ENCODE data around the gene SRGAP3. TPM values are rescaled to one million over a fixed set of nuclear protein-coding genes. Genes with fewer than 3 reads are reported as not detected.

The SRGAP3 gene
- total and polyA plus RNA-seq, 2 donors (not counting 1 experiment from before 2014, with no cell fraction given), result 0.92 to 12.4 TPM

- no peak for TF ChIP-seq EZH2 (IDR thresholded peaks at IDR 0.05; ENCODE audit: low read length, missing control alignments)
- TF ChIP-seq CTCF (conservative IDR thresholded peaks at IDR 0.05 in 1 of 2, IDR thresholded peaks at IDR 0.05 in 1 of 2; ENCODE audit: low read depth in 1 of 2, low read length in 2 of 2), result no peak
- H3K4me2 ChIP-seq (ENCODE audit: extremely low read depth, insufficient read depth, low read length), result no peak overlapping the region
- H3K4me3 ChIP-seq (replicated peaks in 1 of 4; ENCODE audit: control extremely low read depth in 1 of 4, insufficient read depth in 1 of 4, low read depth in 3 of 4, low read length in 4 of 4), result no peak overlapping the region
Measured at GRCh38 chr3:8964436-8965370, 284.7 kb downstream of the SRGAP3 start.

GRCh38 chr3:8963137-8963853 is 286.2 kb downstream of the SRGAP3 start, which contains the start of gene RAD18:
Gene RAD18, minus strand, starts transcription at chr3:8963472. Its CDS starts 87 bp downstream, at chr3:8963385.
- peaks cover 2% of the 10 kb centered on the region for H3K4me1 ChIP-seq (ENCODE audit: control insufficient read depth, extremely low read depth, insufficient read depth, low read length)
- peak within 1 kb of the TSS; percentile 78 for H3K9ac ChIP-seq (ENCODE audit: insufficient read depth, low read length)
- peak within 1 kb of the TSS; percentile 98 for H2AFZ ChIP-seq (ENCODE audit: low read length)
- H4K20me1 ChIP-seq (ENCODE audit: control insufficient read depth, extremely low read depth, insufficient read depth, low read length), result no peaks in the 10 kb centered on the region
- peak; percentile 86 to 89 for DNase-seq (ENCODE audit: low read depth in 2 of 2)
- peak within 1 kb of the TSS; percentile 98 for H3K4me2 ChIP-seq (ENCODE audit: extremely low read depth, insufficient read depth, low read length)
- H3K79me2 ChIP-seq (ENCODE audit: control insufficient read depth, insufficient read depth, low read length), result peaks cover 42% of the 10 kb centered on the region
- H3K27ac ChIP-seq (ENCODE audit: insufficient read depth, low read length), result peak within 1 kb of the TSS; percentile 90
- no peaks in the 10 kb centered on the region for H3K9me3 ChIP-seq (ENCODE audit: control insufficient read depth, insufficient read depth, low read depth, low read length)
- H3K36me3 ChIP-seq (ENCODE audit: control insufficient read depth, insufficient read depth, low read length), result no peaks in the 10 kb centered on the region
- peak within 1 kb of the TSS; percentile 83 to 97 (median 96) for H3K4me3 ChIP-seq (replicated peaks in 1 of 4; ENCODE audit: control extremely low read depth in 1 of 4, insufficient read depth in 1 of 4, low read depth in 3 of 4, low read length in 4 of 4)
- no peak for TF ChIP-seq CTCF (conservative IDR thresholded peaks at IDR 0.05 in 1 of 2, IDR thresholded peaks at IDR 0.05 in 1 of 2; ENCODE audit: low read depth in 1 of 2, low read length in 2 of 2)
- TF ChIP-seq EZH2 (IDR thresholded peaks at IDR 0.05; ENCODE audit: low read length, missing control alignments), result no peak
- H3K27me3 ChIP-seq (ENCODE audit: control insufficient read depth, insufficient read depth, low read length), result no peaks in the 10 kb centered on the region

More at GRCh38 chr3:8964436-8965370, 284.7 kb downstream of the SRGAP3 start:
- no peaks in the 10 kb centered on the region for H4K20me1 ChIP-seq (ENCODE audit: control insufficient read depth, extremely low read depth, insufficient read depth, low read length)
- H3K79me2 ChIP-seq (ENCODE audit: control insufficient read depth, insufficient read depth, low read length), result peaks cover 35% of the 10 kb centered on the region
- H3K4me1 ChIP-seq (ENCODE audit: control insufficient read depth, extremely low read depth, insufficient read depth, low read length), result peaks cover 2% of the 10 kb centered on the region
- H3K9me3 ChIP-seq (ENCODE audit: control insufficient read depth, insufficient read depth, low read depth, low read length), result no peaks in the 10 kb centered on the region
- DNase-seq (ENCODE audit: low read depth in 2 of 2), result peak; percentile 53 to 92
- no peak overlapping the region for H3K9ac ChIP-seq (ENCODE audit: insufficient read depth, low read length)
- H3K27ac ChIP-seq (ENCODE audit: insufficient read depth, low read length), result no peak overlapping the region
- no peaks in the 10 kb centered on the region for H3K27me3 ChIP-seq (ENCODE audit: control insufficient read depth, insufficient read depth, low read length)
- H3K36me3 ChIP-seq (ENCODE audit: control insufficient read depth, insufficient read depth, low read length), result no peaks in the 10 kb centered on the region
- peak overlapping the region; percentile 35 for H2AFZ ChIP-seq (ENCODE audit: low read length)
